Measurements from ENCODE around the gene CTDP1. TPM values are rescaled to one million over a fixed set of nuclear protein-coding genes. Genes with fewer than 3 reads are reported as not detected.

Gene CTDP1
- total RNA-seq, 4 donors from 2014 or later: 18.1 to 40.5 (median 25.7) TPM

- Histone ChIP-seq H3K4me1 (peaks cover 0 to 11% (median 1%) of the 10 kb centered on the region in 4 donors), H3K27ac (no peak overlapping the region), H3K27me3 (peaks cover 0 to 65% of the 10 kb centered on the region in 2 donors), H3K36me3 (no peaks in the 10 kb centered on the region), H3K4me3 (no peak overlapping the region), H3K9me3 (no peaks in the 10 kb centered on the region)
- TF ChIP-seq POLR2A (IDR thresholded peaks at IDR 0.05) (no peak), EP300 (IDR thresholded peaks at IDR 0.05) (peak; percentile 59 to 73)
- DNase-seq (ENCODE audit: low spot score in 2 of 2): peak in 1 of 2 donors; percentile 51
- WGBS, 2 donors: 45 to 49% methylated on average over 21 of the region's 21 CpGs
These were observed 111.7 kb downstream of the CTDP1 start for GRCh38 chr18:79790996-79791972.

GRCh38 chr18:79792096-79792987 is 112.7 kb downstream of the CTDP1 start:
- Histone ChIP-seq H3K9me3 (no peaks in the 10 kb centered on the region), H3K27ac (no peak overlapping the region), H3K27me3 (peaks cover 0 to 65% of the 10 kb centered on the region in 2 donors), H3K4me1 (peaks cover 0 to 15% (median 1%) of the 10 kb centered on the region in 4 donors), H3K36me3 (no peaks in the 10 kb centered on the region), H3K4me3 (no peak overlapping the region)
- 73 to 74% methylated on average over 46 of the region's 46 CpGs for WGBS, 2 donors
- TF ChIP-seq POLR2A (IDR thresholded peaks at IDR 0.05) (no peak), EP300 (IDR thresholded peaks at IDR 0.05) (no peak), CTCF (IDR thresholded peaks at IDR 0.05) (no peak)
- DNase-seq (ENCODE audit: low spot score in 2 of 2): no peak

- WGBS, 2 donors: 69 to 72% methylated on average over 4 of the region's 4 CpGs
- H3K4me3 ChIP-seq: no peak overlapping the region
- DNase-seq (ENCODE audit: low spot score in 2 of 2): no peak
- H3K27me3 ChIP-seq: peaks cover 0 to 66% of the 10 kb centered on the region in 2 donors
- H3K4me1 ChIP-seq: peaks cover 0 to 18% (median under 1%) of the 10 kb centered on the region in 4 donors
- TF ChIP-seq EP300 (IDR thresholded peaks at IDR 0.05) (no peak), POLR2A (IDR thresholded peaks at IDR 0.05) (no peak), CTCF (IDR thresholded peaks at IDR 0.05) (no peak)
- no peaks in the 10 kb centered on the region for H3K9me3 ChIP-seq
- H3K36me3 ChIP-seq: no peaks in the 10 kb centered on the region
- H3K27ac ChIP-seq: no peak overlapping the region
These were observed 113.4 kb downstream of the CTDP1 start for GRCh38 chr18:79792988-79793355.

GRCh38 chr18:79794846-79795245 is 115.2 kb downstream of the CTDP1 start:
- peaks cover 0 to 26% (median 11%) of the 10 kb centered on the region in 4 donors for H3K4me1 ChIP-seq
- no peak overlapping the region for H3K27ac ChIP-seq
- TF ChIP-seq POLR2A (IDR thresholded peaks at IDR 0.05) (no peak), CTCF (IDR thresholded peaks at IDR 0.05) (no peak), EP300 (IDR thresholded peaks at IDR 0.05) (no peak)
- H3K36me3 ChIP-seq: no peaks in the 10 kb centered on the region
- WGBS, 2 donors: 91% methylated on average over 17 of the region's 17 CpGs
- H3K4me3 ChIP-seq: no peak overlapping the region
- H3K27me3 ChIP-seq: peaks cover 0 to 67% of the 10 kb centered on the region in 2 donors
- DNase-seq (ENCODE audit: low spot score in 2 of 2): no peak
- no peaks in the 10 kb centered on the region for H3K9me3 ChIP-seq

GRCh38 chr18:79795446-79795845 is 115.8 kb downstream of the CTDP1 start:
- peaks cover 0 to 67% of the 10 kb centered on the region in 2 donors for H3K27me3 ChIP-seq
- no peak for DNase-seq (ENCODE audit: low spot score in 2 of 2)
- no peaks in the 10 kb centered on the region for H3K36me3 ChIP-seq

More at GRCh38 chr18:79795446-79795845, 115.8 kb downstream of the CTDP1 start:
- peaks cover 0 to 26% (median 11%) of the 10 kb centered on the region in 4 donors for H3K4me1 ChIP-seq
- H3K27ac ChIP-seq: no peak overlapping the region
- TF ChIP-seq EP300 (IDR thresholded peaks at IDR 0.05): no peak
- no peaks in the 10 kb centered on the region for H3K9me3 ChIP-seq
- 81 to 84% methylated on average over 19 of the region's 19 CpGs for WGBS, 2 donors
- no peak overlapping the region for H3K4me3 ChIP-seq

Measured in tibial nerve (tissue), 4 donors.